Panc1 (cell line): Measurements from ENCODE around the gene CYB5R2. TPM values are rescaled to one million over a fixed set of nuclear protein-coding genes. Genes with fewer than 3 reads are reported as not detected.

Source experiments
- ATAC-seq: fragments of 200-7000 bp; cut with Tn5 transposase; 2 replicates; pipeline ENCODE4 v1.9.1; 2020; ENCODE audit warnings: mild to moderate bottlenecking, moderate library complexity
- BruUV-seq: library from RNA; stranded (reverse); fragments of 400-500 nt; replicated peaks from 2 replicates; lab custom pipeline; 2021; lab: Mats Ljungman, UMichigan
- CTCF ChIA-PET: fragments of 300-600 bp; sonication (Branson Sonifier 250); formaldehyde crosslinking; loops from one replicate; lab custom pipeline; 2022; ENCODE audit warnings: antibody characterized with exemption; lab: Charles Lee
- POLR2A ChIA-PET: fragments of 300-600 bp; sonication (Branson Sonifier 250); formaldehyde crosslinking; loops from one replicate; lab custom pipeline; 2022; ENCODE audit warnings: antibody characterized with exemption; lab: Charles Lee
- DNase-seq: peaks from one replicate; pipeline ENCODE4 v3.0.0-alpha.2; 2010; ENCODE audit warnings: low read depth, low spot score
- H3K27ac ChIP-seq: 2 replicates; pipeline ENCODE4 v1.5.1; 2011; ENCODE audit warnings: mild to moderate bottlenecking, low read length, inconsistent platforms
- H3K27me3 ChIP-seq: fragments of 200-500 bp; sonication (Bioruptor generic); 2 replicates; pipeline ENCODE4 v1.6.0; 2014; ENCODE audit warnings: low read length, inconsistent platforms; ENCODE audit not compliant: control insufficient read depth, insufficient read depth
- H3K36me3 ChIP-seq: fragments of 200-500 bp; sonication (Bioruptor generic); 2 replicates; pipeline ENCODE4 v1.5.1; 2014; ENCODE audit warnings: inconsistent platforms, mild to moderate bottlenecking, low read length, moderate library complexity; ENCODE audit not compliant: control insufficient read depth, insufficient read depth
- H3K4me1 ChIP-seq: 2 replicates; pipeline ENCODE4 v1.5.1; 2011; ENCODE audit warnings: inconsistent platforms, mild to moderate bottlenecking, low read length, moderate library complexity; ENCODE audit not compliant: control insufficient read depth, insufficient read depth
- H3K4me3 ChIP-seq, 2 experiments: 2 replicates each; pipeline ENCODE4 v1.5.1; 2011 to 2012; ENCODE audit warnings: low read depth in 2 of 2, low read length in 2 of 2, mild to moderate bottlenecking in 2 of 2, inconsistent platforms in 1 of 2, moderate library complexity in 1 of 2
- H3K9me3 ChIP-seq: fragments of 200-500 bp; sonication (Bioruptor generic); 2 replicates; pipeline ENCODE4 v1.5.1; 2014; ENCODE audit warnings: low read depth, mild to moderate bottlenecking, inconsistent platforms, low read length, moderate library complexity; ENCODE audit not compliant: control insufficient read depth, insufficient read depth
- CTCF ChIP-seq: fragments of 450-650 bp; IDR thresholded peaks from 2 replicates; pipeline ENCODE4 v1.5.1; 2017; ENCODE audit warnings: mild to moderate bottlenecking
- POLR2AphosphoS5 ChIP-seq: IDR thresholded peaks from 2 replicates; pipeline ENCODE4 v1.6.1; 2012; ENCODE audit warnings: mild to moderate bottlenecking, low read depth, low read length, moderate library complexity
- REST ChIP-seq, 2 experiments: IDR thresholded peaks; 2 replicates each; pipeline ENCODE4 v1.6.1; 2011 to 2012; ENCODE audit warnings: low read depth in 2 of 2, control low read depth in 1 of 2, low read length in 1 of 2, mild to moderate bottlenecking in 1 of 2, moderate library complexity in 1 of 2; ENCODE audit not compliant: insufficient read depth in 1 of 2
- SIN3A ChIP-seq: IDR thresholded peaks from 2 replicates; pipeline ENCODE4 v1.6.1; 2012; ENCODE audit warnings: low read depth, mild to moderate bottlenecking, low read length, moderate library complexity, borderline replicate concordance; ENCODE audit not compliant: insufficient read depth
- TCF7L2 ChIP-seq: IDR thresholded peaks from 2 replicates; pipeline ENCODE4 v1.6.1; 2011; ENCODE audit warnings: mild to moderate bottlenecking, low read depth, low read length, inconsistent platforms
- in situ Hi-C: cut with HindIII; loops from 2 replicates; pipeline ENCODE4 v1.10.0; 2016; ENCODE audit warnings: low sequenced_read_pairs, low pct_unique_long_range_greater_than_20kb
- intact Hi-C: fragments of 100-400 bp; cut with micrococcal nuclease; formaldehyde crosslinking; loops from one replicate; pipeline ENCODE4 v1.10.0; 2022; ENCODE audit not compliant: unreplicated experiment
- total RNA-seq: library from RNA; stranded (reverse); gene quantifications from one replicate; pipeline ENCODE4 v1.2.1, GENCODE V29; 2021; ENCODE audit not compliant: unreplicated experiment

The CYB5R2 gene
- total RNA-seq, 1 experiment from 2014 or later = 46.3 TPM

- intact Hi-C loops (no loop called here), in situ Hi-C loops (no loop called here)
- no peak overlapping the region for H3K4me3 ChIP-seq
- CTCF ChIA-PET = no interaction called here
- H3K9me3 ChIP-seq = no peaks in the 10 kb centered on the region
- no peak overlapping the region for H3K27ac ChIP-seq
- no peaks in the 10 kb centered on the region for H3K36me3 ChIP-seq
- POLR2A ChIA-PET = no interaction called here
- peaks cover 3% of the 10 kb centered on the region; the same call in 1 of the 2 replicates for H3K4me1 ChIP-seq
- BruUV-seq = no TSS peak
- TF ChIP-seq SIN3A (no peak), REST (IDR thresholded peaks at IDR 0.05; ENCODE audit: insufficient read depth in 1 of 2, low read depth in 2 of 2, low read length in 1 of 2) (no peak), TCF7L2 (no peak), CTCF (no peak), POLR2AphosphoS5 (no peak)
- peaks cover 3% of the 10 kb centered on the region; the same call in 1 of the 2 replicates for H3K27me3 ChIP-seq
- DNase-seq = no peak
- no peak for ATAC-seq
These were observed 2.7 kb downstream of the CYB5R2 start for GRCh38 chr11:7670641-7671040.

DNA sequence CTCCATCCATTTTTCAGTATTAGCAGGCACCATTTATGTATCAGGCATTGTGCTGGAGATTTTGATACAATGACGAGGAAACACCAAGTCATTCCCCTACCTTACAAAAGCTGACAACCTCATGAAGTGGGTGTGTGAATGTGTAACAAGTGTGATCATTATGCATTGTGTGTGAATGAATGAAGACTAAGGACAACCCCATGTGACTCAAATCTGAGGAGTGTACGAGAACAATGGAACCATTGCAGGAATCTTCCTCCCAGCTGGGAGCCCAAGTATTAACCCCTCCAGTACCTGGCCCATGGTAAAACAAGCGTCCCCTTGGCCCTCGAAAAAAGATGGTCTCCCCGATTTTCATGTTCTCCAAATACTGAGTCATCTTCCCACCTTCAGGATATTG is 4.4 kb downstream of the CYB5R2 start:
- Histone ChIP-seq H3K27me3 (no peaks in the 10 kb centered on the region), H3K4me1 (no peaks in the 10 kb centered on the region), H3K4me3 (no peak overlapping the region), H3K9me3 (no peaks in the 10 kb centered on the region), H3K36me3 (no peaks in the 10 kb centered on the region), H3K27ac (no peak overlapping the region)
- ChIA-PET CTCF (no interaction called here), POLR2A (no interaction called here)
- DNase-seq (no peak), ATAC-seq (no peak)
- TF ChIP-seq CTCF (no peak), REST (IDR thresholded peaks at IDR 0.05; ENCODE audit: insufficient read depth in 1 of 2, low read depth in 2 of 2, low read length in 1 of 2) (no peak), POLR2AphosphoS5 (no peak), TCF7L2 (no peak), SIN3A (no peak)
- BruUV-seq = no TSS peak
- intact Hi-C loops = no loop called here
- in situ Hi-C loops = no loop called here
